Lung (tissue), 12 donors: ENCODE results near the gene TENM3. TPM values are rescaled to one million over a fixed set of nuclear protein-coding genes. Genes with fewer than 3 reads are reported as not detected.

Experiments used
- ATAC-seq: fragments of 200-7000 bp; cut with Tn5 transposase; one replicate; pipeline ENCODE4 v1.9.1; 2020; ENCODE audit warnings: moderate number of reproducible peaks; ENCODE audit not compliant: insufficient read depth, low FRiP score
- DNase-seq, 3 donors: peaks; one replicate each; pipeline ENCODE4 v3.0.0-alpha.2; 2013 to 2017
- H3K27ac ChIP-seq, 2 donors: one replicate each; pipeline ENCODE4 v1.5.1; 2013; ENCODE audit warnings: mild to moderate bottlenecking in 2 of 2, moderate library complexity in 2 of 2, control low read depth in 1 of 2, inconsistent platforms in 1 of 2, low read depth in 1 of 2, low read length in 1 of 2
- H3K27me3 ChIP-seq, 3 donors: one replicate each; pipeline ENCODE4 v1.5.1; 2013; ENCODE audit warnings: low read length in 2 of 3; ENCODE audit not compliant: control insufficient read depth in 3 of 3, insufficient read depth in 3 of 3
- H3K36me3 ChIP-seq, 4 donors: one replicate each; pipeline ENCODE4 v1.5.1; 2013; ENCODE audit warnings: low read length in 4 of 4, mild to moderate bottlenecking in 1 of 4, moderate library complexity in 1 of 4; ENCODE audit not compliant: control insufficient read depth in 4 of 4, insufficient read depth in 4 of 4
- H3K4me1 ChIP-seq, 5 donors: one replicate each; pipeline ENCODE4 v1.5.1; 2013; ENCODE audit warnings: low read length in 5 of 5, mild to moderate bottlenecking in 2 of 5, moderate library complexity in 1 of 5; ENCODE audit not compliant: control insufficient read depth in 5 of 5, insufficient read depth in 5 of 5
- H3K4me3 ChIP-seq: one replicate; pipeline ENCODE4 v1.5.1; 2013; ENCODE audit warnings: mild to moderate bottlenecking, control low read depth, moderate library complexity
- H3K9ac ChIP-seq, 2 donors: one replicate each; pipeline ENCODE4 v1.5.1; 2013; ENCODE audit warnings: low read length in 2 of 2, control low read depth in 1 of 2; ENCODE audit not compliant: insufficient read depth in 1 of 2
- H3K9me3 ChIP-seq, 4 donors: one replicate each; pipeline ENCODE4 v1.5.1; 2013; ENCODE audit warnings: low read length in 3 of 4, mild to moderate bottlenecking in 1 of 4, moderate library complexity in 1 of 4; ENCODE audit not compliant: control insufficient read depth in 4 of 4, insufficient read depth in 3 of 4
- WGBS, 2 donors: extraction: QIAGEN DNeasy Blood & Tissue Kit; methylation state at CpG; one replicate each; pipeline ENCODE4 v1.1.7; 2013; 5-methylcytosine and 5-hydroxymethylcytosine counted together
- polyA plus RNA-seq, 2 donors: library from polyadenylated mRNA; stranded (reverse); fragments of 200-250 nt; gene quantifications; one replicate each; pipeline ENCODE4 v1.2.1, GENCODE V29; 2013
- total RNA-seq, 2 donors: library from RNA; depleted of rRNA in 1 of 2; stranded (reverse); fragments of >200 nt in 1 of 2; gene quantifications; one replicate each; pipeline ENCODE4 v1.2.1, GENCODE V29; 2014 to 2021
- TF ChIP-seq, protein P1 (sequence below): IDR thresholded peaks from 2 replicates; pipeline ENCODE4 v1.5.1; 2012; ENCODE audit warnings: mild to moderate bottlenecking; ENCODE audit errors: control extremely low read depth, extremely low read depth
- donor health status: control.
- donor health status: control.
- donor health status: Bipolar disorder and iron deficiency.
- donor health status: healthy.
- donor health status: DM: yes; HTN: yes; CAD: no.

TENM3 gene
- total and polyA plus RNA-seq, 4 donors: 0.14 to 5.3 (median 2.2) TPM

DNA sequence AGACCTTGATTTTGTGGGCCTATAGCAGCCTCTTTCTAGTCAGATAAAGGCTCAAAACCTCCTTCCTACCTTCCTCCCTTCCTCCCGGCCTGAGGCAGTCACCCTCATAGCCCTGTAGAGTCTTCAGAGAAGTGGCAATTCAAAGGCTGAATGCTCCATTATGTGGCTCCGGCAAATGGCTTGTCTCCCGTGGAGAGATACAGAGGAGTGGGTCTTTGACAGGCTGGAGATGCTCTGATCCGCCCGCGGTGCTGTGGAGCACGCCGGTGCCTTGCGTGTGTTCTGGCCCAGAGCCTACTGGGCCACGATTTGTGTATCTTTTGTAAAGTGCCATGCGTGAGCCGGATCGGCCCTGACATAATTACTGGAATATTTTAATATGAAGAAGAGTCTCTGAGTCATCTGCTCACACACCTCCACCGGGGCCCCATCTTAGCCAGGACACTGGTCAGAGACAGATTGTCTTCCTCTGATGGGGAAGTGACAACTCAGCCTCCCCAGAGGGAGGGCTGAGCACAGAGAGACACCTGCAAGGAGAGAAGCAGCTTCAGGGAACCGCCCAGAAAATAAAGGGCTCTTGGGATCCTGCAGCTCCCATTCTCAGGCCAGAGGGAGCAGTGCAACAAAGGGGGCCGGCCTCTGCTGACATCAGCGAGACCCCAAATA lies 585.3 kb downstream of the TENM3 start:
- Histone ChIP-seq H3K4me1 (no peaks in the 10 kb centered on the region), H3K27me3 (peaks cover 0 to 3% (median 2%) of the 10 kb centered on the region in 3 donors), H3K9ac (no peak overlapping the region), H3K4me3 (no peak overlapping the region), H3K36me3 (no peaks in the 10 kb centered on the region), H3K27ac (no peak overlapping the region), H3K9me3 (peaks cover 0 to 3% (median under 1%) of the 10 kb centered on the region in 4 donors)
- TF ChIP-seq, protein P1, sequence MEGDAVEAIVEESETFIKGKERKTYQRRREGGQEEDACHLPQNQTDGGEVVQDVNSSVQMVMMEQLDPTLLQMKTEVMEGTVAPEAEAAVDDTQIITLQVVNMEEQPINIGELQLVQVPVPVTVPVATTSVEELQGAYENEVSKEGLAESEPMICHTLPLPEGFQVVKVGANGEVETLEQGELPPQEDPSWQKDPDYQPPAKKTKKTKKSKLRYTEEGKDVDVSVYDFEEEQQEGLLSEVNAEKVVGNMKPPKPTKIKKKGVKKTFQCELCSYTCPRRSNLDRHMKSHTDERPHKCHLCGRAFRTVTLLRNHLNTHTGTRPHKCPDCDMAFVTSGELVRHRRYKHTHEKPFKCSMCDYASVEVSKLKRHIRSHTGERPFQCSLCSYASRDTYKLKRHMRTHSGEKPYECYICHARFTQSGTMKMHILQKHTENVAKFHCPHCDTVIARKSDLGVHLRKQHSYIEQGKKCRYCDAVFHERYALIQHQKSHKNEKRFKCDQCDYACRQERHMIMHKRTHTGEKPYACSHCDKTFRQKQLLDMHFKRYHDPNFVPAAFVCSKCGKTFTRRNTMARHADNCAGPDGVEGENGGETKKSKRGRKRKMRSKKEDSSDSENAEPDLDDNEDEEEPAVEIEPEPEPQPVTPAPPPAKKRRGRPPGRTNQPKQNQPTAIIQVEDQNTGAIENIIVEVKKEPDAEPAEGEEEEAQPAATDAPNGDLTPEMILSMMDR: no peak
- ATAC-seq: no peak
- WGBS, 2 donors: 67 to 74% methylated on average over 17 of the region's 17 CpGs
- no peak for DNase-seq

DNA sequence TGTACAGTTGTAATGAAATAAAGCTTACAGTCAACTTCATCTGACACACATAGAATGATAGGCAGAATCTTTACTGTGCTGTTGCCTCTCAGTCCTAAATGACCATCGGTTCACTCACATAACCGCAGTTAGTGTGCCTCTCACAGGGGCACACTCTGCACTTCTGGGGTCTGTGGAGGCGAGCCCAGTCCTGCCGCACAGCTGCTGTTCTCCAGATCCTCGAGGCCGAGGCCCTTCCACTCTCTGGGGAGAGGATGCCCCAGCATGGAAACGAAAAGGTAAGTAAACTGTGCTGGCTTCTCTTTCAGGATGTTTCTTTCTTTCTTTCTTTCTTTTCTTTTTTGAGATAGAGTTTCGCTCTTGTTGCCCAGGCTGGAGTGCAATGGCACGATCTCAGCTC lies 586.0 kb downstream of the TENM3 start:
- TF ChIP-seq, protein P1: no peak
- 90% methylated on average over 9 of the region's 9 CpGs for WGBS, 2 donors
- no peak for DNase-seq

DNA sequence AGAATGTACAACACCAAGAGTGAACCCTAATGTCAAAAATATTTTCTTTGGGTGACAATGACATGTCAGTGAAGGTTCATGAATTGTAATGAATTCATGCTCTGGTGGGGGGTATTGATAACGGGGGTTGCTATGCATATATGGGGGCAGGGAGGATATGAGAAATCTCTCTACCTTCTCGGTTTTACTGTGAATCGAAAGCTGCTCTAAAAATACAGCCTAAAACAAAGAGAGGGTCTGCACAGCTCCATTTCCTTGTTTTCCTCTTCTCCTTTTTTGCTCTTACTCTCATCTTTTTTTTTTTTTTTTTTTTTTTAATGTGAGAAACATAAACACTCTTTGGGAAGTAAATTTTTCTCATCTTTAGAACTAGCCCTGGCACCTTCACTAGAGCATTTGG lies 588.2 kb downstream of the TENM3 start:
- Histone ChIP-seq H3K36me3 (no peaks in the 10 kb centered on the region), H3K27ac (no peak overlapping the region), H3K9ac (no peak overlapping the region), H3K27me3 (peaks cover 0 to 3% (median 2%) of the 10 kb centered on the region in 3 donors), H3K4me1 (no peaks in the 10 kb centered on the region), H3K9me3 (peaks cover 0 to 3% (median under 1%) of the 10 kb centered on the region in 4 donors), H3K4me3 (no peak overlapping the region)
- no peak for DNase-seq
- ATAC-seq: no peak
- WGBS, 2 donors: 40 to 57% methylated on average over 3 of the region's 3 CpGs
- TF ChIP-seq, protein P1: no peak

More for the DNA sequence above, 586.0 kb downstream of the TENM3 start:
- H3K27me3 ChIP-seq: peaks cover 0 to 3% (median 2%) of the 10 kb centered on the region in 3 donors
- no peaks in the 10 kb centered on the region for H3K36me3 ChIP-seq
- no peaks in the 10 kb centered on the region for H3K4me1 ChIP-seq
- H3K4me3 ChIP-seq: no peak overlapping the region
- H3K27ac ChIP-seq: no peak overlapping the region
- H3K9ac ChIP-seq: no peak overlapping the region
- no peak for ATAC-seq
- peaks cover 0 to 3% (median under 1%) of the 10 kb centered on the region in 4 donors for H3K9me3 ChIP-seq
